ENCODE results near the gene SLC9C2.
A peak's percentile ranks its signal among the peaks of the same experiment; 100 is the strongest.
"Not testable (repeated sequence)": the region's sequence is repeated elsewhere in the genome, so short reads cannot be mapped to it uniquely, and the experiment has no call there.

SLC9C2 gene

DNA sequence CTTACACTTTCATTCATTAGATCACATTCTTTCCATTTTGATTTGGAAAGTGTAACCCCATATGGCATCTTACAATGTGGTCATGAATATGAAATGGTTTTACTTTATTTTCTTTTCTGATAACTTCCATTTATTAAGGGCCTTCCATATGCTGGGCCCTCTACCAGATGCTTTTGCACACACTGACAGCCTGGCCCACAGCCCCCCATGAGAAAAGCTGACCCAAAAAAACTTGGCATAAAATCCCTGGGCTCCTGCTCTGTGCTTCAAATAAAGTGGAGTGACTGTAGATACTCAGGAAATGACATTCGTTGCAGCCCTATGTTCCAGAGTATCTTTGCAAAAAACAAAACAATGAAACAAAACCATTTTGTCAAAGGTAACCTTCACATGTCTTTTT lies 76.9 kb downstream of the SLC9C2 start:
- no peak for DNase-seq (ENCODE audit: low read depth, low spot score)

DNA sequence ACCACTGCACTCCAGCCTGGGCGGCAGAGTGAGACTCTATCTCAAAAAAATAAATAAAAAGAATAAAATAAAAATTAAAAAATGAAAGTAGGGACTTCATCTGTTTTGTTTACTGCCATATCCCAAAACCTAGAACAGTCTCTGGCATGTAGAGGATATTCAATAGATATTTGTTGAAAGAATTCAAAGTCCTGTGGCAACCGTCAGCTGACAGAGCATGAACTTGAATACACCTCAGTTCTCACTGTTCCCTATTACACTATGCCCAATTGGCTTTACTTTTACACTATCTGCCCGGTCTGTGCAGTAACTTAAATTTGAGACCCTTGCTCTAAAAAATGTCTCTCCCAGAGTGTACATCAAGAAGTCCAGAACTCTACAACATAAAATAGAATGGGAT lies 79.5 kb downstream of the SLC9C2 start:
- no peak for DNase-seq (ENCODE audit: low read depth, low spot score)

DNA sequence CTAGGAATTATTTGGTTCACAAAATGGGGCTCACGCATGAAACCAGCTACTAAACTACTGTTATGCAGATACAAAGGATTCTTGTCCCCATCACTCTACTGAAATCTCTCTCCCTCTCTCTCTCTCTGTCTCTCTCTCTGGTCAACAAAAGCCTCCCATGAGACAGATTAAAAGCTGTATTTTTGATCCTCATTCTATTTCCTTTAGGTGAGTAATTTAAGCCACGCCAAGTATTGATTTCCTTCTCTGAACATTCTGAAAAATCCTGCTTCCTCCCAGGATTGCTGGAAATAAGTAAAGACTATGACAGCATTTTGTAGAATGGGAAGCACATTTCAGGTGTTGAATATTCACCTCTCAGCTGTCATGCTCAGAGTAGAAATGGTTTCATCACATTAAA lies 82.1 kb downstream of the SLC9C2 start:
- no peak for DNase-seq (ENCODE audit: low read depth, low spot score)

DNA sequence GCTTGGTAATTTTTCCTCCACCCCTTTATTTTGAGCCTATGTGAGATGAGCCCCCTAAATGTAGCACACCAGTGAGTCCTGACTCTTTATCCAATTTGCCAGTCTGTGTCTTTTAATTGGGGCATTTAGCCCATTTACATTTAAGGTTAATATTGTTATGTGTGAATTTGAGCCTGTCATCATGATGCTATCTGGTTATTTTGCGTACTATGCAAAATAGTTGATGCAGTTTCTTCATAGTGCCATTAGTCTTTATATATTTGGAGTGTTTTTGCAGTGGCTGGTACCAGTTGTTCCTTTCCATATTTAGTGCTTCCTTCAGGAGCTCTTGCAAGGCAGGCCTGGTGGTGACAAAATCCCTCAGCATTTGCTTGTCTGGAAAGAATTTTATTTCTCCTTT lies 88.4 kb downstream of the SLC9C2 start:
- DNase-seq (ENCODE audit: low read depth, low spot score), result not testable (repeated sequence)

DNA sequence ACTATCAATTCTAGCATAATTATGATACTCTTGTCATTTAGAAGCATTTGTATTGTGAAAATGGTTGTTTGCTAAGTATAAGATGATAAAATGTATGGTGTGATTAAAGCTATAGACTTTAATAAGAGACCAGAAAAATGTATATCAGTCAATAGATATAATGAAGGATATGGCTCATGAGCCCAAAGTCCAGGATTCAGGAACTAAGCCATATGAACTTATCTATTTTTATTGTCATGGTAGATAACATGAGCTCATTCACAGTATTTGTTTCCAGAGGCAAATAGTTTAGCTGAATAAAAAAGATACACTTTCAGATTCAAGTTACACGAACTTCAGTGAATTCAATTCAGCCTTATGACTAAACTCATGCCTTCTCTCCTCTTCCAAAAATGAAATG lies 93.1 kb downstream of the SLC9C2 start:
- DNase-seq (ENCODE audit: low read depth, low spot score), result no peak

DNA sequence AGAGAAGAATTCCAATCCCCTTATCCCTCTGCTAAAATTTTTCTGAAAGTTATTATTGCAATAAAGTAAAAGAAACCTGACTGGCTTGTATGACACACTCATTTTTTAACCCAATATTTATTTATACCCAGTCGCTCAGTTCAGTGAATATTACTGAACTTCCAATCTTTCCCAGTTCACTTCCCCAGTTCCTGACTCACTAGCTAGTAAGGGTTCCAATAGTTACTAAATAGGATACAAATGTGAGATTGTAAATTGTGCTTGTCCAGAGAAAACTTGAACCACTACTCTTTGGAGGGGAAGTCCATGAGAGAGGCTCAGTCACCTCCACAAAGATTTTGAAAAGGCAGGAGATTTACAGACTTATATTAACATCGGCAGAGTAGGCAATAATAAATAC lies 94.3 kb downstream of the SLC9C2 start:
- no peak for DNase-seq (ENCODE audit: low read depth, low spot score)

DNA sequence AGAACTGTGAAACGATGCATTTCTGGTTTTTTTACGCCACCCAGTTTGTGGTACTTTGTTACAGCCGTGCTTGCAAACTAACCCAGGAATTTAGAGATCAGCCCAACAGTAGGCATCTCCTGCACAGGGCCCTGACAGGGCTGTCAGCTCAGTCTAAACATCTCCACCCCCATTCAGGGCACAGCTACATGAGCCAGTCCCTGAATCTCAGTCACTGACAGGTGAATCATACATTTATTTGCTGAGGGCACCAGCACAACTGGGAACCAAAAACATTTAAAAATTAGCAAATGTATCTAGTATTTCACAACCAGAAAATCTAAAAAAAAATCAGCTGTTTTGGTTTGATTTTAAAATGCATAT lies 95.0 kb downstream of the SLC9C2 start:
- DNase-seq (ENCODE audit: low read depth, low spot score), result no peak

DNA sequence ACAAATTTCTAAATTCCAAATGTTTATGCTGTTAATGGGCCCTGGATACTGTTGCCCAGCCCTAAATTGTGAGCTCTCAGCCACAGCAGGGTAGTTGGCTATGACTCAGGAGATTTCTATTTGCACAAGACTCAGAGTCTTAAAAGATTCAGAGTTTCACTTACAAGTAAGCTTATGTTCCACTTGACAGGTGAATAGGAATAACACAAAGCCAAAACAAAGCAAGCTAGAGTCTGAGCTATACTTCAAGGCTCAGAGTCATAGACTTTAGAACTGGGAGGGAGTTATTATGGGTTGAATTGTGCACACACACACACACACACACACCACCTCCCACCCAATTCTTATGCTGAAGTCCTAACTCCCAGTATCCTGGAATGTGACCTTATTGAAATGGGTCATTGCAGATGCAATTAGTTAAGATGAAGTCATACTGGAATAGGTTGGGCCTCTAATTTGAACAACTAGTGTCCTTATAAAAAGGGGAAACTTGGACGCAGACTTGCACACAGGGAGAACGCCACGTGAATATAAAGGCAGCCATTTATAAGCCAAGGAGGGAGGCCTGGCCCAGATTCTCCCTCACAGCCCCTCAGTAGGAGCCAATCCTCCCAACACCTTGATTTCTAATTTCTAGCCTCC lies 95.5 kb downstream of the SLC9C2 start:
- peak; percentile 14 for DNase-seq (ENCODE audit: low read depth, low spot score)

DNA sequence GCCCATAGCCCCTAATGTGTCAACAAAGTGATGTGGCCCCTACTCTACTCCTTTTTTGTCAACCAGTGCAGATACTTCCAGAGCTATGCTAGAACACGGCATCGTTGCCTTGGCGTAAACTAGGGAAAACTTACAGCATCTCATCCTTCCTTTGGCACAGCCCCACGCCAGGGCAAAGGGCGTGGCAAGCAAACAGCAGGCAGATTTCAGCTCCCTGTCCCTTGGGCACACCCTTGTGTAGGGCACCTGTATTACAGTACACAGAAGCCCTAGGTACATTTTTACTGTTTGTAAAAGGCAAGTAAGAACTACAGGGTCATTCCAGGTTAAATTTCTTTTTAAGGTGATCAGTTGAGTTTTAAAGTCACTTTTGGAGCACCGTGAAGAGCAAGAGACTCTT lies 96.4 kb downstream of the SLC9C2 start:
- peak; percentile 11 for DNase-seq (ENCODE audit: low read depth, low spot score)

DNA sequence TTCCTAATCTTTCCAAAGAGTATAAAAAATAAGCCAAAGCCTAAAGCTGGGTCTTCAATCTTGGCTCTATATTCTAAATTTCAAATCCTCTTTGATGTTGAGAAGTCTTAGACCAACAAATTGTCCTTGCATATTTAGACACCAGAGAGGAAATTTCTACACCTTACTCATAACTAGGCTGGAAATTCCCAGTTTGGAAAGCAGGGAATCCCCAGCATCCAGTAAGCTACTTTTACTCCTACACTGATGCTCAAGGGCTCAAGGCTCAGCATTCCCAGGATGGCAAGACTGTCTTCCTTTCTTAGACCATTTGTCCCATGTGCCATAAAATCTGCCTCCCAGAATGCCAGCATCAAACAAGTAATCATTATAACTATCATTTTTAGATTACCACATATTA lies 97.5 kb downstream of the SLC9C2 start:
- no peak for DNase-seq (ENCODE audit: low read depth, low spot score)

DNA sequence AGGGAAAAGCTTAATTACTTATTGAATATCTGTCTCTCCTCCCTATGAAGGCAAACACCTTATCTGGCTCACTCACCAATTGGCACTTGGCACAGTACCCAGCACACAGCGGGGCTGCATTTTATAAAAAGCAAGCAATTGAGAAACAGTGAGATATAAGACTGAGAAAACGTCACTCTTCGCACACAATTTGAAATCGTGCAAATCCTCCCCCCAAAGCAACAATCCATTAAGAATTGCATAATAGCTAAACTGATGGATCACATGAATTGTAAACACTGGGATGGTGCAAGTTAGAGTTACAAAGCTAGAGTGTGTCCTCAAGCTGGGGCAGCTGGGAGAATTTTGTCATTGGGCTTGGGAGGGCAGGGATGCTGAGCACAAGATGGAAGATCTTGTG lies 98.6 kb downstream of the SLC9C2 start:
- no peak for DNase-seq (ENCODE audit: low read depth, low spot score)

DNA sequence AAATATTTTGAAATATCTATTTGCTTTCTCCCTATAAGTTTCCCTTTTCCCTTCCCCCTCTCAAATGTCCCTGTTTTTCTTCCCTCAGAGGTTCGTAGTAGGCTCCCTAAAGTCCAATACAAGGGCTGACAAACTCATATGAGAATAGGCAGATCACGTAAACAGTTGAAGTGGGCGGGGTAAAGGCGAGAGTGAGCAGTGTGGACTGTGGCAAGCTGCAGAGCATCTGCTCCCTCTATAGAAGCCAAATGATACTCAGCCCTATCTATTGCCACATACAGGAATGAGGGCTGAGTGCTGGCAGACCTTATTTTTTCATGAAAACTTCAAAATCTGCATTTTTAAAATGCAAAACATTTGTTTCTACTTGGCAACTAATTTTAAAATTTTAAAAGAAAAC lies 99.5 kb downstream of the SLC9C2 start:
- no peak for DNase-seq (ENCODE audit: low read depth, low spot score)

DNA sequence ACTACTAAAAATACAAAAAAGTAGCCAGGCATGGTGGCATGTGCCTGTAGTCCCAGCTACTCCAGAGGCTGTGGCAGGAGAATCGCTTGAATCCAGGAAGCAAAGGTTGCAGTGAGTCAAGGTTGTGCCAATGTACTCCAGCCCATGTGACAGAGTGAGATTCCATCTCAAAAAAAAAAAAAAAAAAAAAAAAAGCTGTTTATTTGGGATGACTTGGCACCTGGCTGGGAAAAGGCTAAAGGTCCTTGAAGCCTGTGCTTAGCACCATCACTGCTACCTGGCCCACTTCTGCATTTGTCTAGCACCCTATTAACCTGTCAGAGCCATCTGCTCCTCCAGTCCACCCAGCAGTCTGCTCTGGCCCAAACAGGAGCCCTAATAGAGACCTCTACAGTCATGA lies 100.8 kb downstream of the SLC9C2 start:
- DNase-seq (ENCODE audit: low read depth, low spot score), result no peak

DNA sequence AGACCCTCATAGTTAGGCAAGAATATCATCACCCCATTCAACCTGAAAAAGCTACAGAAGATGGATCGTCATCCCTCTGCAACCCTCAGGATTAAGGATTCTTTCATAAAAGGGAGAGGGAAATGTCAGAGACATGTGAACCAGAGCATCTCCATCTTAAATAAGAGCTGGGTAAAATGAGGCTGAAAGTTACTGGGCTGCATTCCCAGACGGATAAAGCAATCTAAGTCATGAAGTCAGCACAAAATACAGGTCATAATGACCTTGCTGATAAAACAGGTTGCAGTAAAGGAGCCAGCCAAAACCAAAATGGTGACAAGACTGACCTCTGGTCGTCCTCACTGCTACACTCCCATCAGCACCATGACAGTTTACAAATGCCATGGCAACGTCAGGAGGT lies 103.1 kb downstream of the SLC9C2 start:
- no peak for DNase-seq (ENCODE audit: low read depth, low spot score)

DNA sequence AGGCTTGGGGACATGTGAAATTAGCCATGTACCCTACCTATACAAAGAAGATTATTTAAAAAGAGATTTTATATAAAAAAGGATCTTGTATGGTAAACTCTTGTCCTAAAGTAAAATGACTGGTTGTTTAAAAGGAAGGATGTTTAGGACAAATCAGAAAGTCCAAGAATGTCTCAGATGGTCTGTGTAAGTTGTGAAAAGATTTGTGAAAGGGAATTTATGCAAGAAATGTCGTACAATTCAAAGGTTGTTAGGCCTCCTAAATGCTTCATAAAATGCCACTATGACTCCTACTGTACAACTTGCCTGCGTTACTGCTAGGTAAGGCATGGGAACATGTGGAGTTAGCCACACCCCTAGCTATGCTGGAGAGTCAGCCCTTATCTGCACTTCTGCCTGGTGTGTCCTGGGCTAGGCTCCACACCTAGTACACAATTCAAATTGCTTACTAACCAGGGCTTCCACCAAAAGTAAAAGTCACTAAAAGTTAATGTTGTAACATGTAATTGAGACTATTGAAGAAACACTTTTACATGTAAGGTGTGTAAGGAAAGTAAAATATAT lies 106.0 kb downstream of the SLC9C2 start:
- DNase-seq (ENCODE audit: low read depth, low spot score), result no peak

DNA sequence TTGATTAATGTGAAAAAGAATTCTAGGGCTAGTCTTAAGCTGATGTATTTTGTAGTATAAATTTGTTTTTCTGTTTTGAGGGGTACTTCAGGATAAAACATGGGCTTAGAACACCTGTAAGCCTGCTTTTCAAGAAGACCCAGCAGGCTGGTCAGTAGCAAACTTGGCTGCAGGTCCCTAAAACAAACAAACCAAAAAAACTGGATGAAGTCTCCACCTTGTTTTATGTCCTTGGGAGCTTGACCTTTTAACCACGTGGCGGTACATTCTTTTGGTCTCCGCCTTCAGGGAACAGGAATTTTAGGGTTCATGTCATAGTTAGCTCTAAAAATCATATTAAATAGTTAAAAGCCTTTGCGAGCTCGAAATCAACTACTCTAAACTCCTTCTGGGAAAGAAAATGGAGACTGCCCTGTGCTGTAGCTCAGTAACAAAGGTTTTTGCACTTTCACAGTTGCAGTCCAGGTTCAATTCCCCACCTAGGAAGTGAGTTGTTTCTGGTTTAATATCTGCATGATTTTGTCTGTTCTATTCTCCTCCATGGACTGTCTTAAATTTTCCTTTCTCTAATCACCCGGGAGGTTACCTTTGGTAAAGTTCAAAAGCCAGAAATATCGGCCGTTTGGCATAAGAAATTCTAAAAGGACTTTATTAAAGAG lies 107.1 kb downstream of the SLC9C2 start:
- DNase-seq (ENCODE audit: low read depth, low spot score), result no peak

DNA sequence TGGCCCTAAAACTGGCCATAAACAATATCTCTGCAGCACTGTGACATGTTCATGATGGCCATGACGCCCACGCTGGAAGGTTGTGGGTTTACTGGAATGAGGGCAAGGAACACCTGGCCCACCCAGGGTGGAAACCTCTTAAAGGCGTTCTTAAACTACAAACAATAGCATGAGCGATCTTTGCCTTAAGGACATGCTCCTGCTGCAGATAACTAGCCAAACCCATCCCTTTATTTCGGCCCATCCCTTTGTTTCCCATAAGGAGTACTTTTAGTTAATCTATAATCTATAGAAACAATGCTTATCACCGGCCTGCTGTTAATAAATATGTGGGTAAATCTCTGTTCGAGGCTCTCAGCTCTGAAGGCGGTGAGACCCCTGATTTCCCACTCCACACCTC lies 109.7 kb downstream of the SLC9C2 start:
- DNase-seq (ENCODE audit: low read depth, low spot score), result not testable (repeated sequence)

DNA sequence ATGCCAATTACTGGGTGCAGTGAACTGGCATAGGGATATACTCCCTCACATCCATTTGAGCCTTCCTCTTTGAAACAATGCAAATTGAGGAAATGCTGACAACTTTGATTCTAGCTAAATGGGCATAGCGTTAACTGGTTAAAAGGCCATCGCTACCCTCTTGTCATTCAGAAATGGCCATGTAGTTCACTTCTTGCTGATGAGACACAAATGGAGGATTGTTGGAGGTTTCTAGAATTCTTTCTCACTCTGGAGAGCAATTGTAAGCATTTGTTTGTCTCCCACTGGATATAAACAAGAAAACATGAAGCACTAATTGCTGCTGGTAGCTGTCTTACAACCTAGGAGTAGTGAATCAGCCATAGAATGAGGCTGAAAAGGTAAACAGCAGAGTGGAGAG lies 111.4 kb downstream of the SLC9C2 start:
- no peak for DNase-seq (ENCODE audit: low read depth, low spot score)

DNA sequence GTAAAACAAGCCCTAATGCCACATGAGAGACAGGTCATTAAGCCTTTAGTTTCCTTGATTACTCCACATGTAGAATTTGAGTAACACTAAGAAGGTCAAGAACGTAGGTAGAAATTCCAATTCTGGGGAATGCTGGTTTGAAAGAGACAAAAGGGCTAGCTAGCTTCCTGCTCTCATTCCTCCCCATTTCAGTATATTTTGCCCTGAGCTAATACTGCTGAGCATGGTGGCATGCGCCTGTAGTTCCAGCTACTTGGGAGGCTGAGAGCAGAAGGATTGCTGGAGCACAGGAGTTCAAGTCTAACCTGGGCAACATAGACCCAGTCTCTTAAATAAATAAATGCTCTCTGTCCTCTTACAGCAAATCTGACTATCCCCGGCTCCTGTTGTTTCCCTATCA lies 112.9 kb downstream of the SLC9C2 start:
- no peak for DNase-seq (ENCODE audit: low read depth, low spot score)

DNA sequence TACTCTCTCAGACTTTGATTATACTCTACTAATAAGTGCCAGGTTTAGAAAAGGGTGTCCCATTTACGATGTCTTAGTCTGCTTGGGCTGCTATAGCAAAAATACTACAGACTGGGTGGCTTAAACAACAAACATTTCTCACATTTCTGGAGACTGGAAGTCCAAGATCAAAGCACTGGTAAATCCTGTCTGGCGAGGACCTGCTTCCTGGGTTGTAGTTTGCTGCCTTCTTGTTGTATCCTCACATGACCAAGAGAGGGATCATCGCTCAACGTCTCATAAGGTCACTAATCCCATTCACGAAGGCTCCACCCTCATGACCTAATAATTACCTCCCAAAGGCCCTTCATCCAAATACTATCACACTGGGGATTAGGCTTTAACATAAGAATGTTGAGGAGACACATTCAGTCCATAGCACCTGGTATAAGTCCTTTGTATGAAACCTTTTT lies 113.7 kb downstream of the SLC9C2 start:
- DNase-seq (ENCODE audit: low read depth, low spot score), result peak; percentile 76

DNA sequence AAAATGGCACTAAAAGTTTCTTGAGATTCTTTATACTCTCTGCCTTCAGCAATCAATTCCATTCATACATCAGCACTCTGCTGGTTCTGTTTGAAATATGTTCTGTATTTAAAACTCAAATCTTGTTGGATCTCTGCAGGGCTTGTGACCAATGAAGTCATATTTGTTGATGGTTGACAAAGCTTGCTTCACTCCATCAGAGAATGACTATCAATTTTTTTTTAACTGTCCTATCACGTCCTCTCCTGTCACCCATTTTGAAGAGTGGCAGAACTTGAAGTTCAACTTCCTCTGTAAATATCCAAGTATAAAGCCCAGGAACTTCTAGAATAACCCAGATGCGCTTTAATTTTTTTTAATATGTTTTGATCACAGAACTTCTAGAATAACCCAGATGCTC lies 114.9 kb downstream of the SLC9C2 start:
- no peak for DNase-seq (ENCODE audit: low read depth, low spot score)

DNA sequence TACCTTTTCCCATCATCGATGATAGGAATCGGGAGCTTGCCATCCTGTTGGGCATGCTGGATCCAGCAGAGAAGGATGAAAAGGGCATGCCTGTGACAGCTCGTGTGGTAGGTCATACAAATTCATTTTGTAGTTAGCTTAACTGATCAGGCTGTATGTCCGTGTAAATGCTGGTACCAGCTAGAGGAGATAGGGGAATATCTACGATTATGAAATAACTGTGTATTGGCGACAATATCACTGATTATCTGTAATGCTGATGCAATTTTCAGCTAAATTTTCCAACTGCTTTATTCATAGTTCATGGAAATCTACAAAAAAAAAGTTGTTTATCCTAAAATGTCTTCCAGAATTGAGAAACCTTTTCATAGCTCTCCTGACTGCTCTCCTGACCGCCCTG lies 117.5 kb downstream of the SLC9C2 start:
- DNase-seq (ENCODE audit: low read depth, low spot score), result no peak

DNA sequence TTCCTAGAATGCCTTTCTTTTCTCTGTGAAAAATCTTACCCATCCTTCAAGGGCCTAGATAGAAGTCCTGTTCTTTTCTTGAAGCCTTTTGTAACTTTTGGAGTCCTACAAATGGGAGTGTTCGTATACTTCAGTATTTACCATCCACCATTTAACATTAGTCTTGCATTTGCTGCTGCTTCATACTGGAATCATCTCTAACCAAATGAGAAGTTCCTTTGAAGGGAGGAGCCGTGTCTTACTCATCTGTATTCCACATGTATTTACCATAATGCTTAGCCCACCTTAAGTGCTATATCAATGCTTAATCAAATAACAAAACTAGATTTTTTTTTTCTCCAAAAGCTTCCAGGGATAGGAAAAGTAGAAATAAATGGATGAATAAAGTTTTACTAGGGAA lies 118.6 kb downstream of the SLC9C2 start:
- DNase-seq (ENCODE audit: low read depth, low spot score), result no peak

DNA sequence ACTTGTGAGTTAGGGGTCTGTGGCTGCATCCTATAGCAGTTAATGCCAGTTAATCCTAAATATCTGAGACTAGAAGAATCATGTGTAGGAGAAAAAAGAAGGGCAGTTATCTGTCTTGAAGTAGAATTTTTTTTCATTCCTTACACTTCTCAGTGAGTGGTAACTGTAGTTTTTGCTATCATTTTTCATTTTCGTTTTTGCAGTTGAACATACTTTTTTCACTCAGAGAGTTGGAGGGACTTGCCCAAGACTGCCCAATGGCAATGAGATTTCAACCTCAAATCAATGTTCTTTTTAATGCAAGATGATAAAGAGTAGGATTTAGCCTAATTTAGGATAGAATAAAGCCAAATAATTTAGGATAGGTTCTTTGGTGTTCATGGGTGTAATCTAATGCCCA lies 120.2 kb downstream of the SLC9C2 start:
- DNase-seq (ENCODE audit: low read depth, low spot score), result no peak

Data from ELF-1 (cell line).